Ramos (cell line): ENCODE data around the gene NFAT5.
"Not testable (repeated sequence)": the region's sequence is repeated elsewhere in the genome, so short reads cannot be mapped to it uniquely, and the experiment has no call there.

Experiments
- in situ Hi-C: fragments of 300-500 bp; cut with MboI; formaldehyde crosslinking; loops from one replicate; pipeline ENCODE4 v1.14.3; 2022; ENCODE audit warnings: low sequenced_read_pairs; ENCODE audit not compliant: unreplicated experiment

Gene NFAT5, protein sequence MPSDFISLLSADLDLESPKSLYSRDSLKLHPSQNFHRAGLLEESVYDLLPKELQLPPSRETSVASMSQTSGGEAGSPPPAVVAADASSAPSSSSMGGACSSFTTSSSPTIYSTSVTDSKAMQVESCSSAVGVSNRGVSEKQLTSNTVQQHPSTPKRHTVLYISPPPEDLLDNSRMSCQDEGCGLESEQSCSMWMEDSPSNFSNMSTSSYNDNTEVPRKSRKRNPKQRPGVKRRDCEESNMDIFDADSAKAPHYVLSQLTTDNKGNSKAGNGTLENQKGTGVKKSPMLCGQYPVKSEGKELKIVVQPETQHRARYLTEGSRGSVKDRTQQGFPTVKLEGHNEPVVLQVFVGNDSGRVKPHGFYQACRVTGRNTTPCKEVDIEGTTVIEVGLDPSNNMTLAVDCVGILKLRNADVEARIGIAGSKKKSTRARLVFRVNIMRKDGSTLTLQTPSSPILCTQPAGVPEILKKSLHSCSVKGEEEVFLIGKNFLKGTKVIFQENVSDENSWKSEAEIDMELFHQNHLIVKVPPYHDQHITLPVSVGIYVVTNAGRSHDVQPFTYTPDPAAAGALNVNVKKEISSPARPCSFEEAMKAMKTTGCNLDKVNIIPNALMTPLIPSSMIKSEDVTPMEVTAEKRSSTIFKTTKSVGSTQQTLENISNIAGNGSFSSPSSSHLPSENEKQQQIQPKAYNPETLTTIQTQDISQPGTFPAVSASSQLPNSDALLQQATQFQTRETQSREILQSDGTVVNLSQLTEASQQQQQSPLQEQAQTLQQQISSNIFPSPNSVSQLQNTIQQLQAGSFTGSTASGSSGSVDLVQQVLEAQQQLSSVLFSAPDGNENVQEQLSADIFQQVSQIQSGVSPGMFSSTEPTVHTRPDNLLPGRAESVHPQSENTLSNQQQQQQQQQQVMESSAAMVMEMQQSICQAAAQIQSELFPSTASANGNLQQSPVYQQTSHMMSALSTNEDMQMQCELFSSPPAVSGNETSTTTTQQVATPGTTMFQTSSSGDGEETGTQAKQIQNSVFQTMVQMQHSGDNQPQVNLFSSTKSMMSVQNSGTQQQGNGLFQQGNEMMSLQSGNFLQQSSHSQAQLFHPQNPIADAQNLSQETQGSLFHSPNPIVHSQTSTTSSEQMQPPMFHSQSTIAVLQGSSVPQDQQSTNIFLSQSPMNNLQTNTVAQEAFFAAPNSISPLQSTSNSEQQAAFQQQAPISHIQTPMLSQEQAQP (N-terminal part only)

GRCh38 chr16:69565671-69566239 lies at the start of gene NFAT5:
Gene NFAT5 (plus strand): TSS chr16:69565966. CDS start chr16:69566302, 336 bp downstream.
- in situ Hi-C loops = no loop called here

- in situ Hi-C loops = not testable (repeated sequence)
Measured at GRCh38 chr16:69517914-69518313, 47.9 kb upstream of the NFAT5 start.

DNA sequence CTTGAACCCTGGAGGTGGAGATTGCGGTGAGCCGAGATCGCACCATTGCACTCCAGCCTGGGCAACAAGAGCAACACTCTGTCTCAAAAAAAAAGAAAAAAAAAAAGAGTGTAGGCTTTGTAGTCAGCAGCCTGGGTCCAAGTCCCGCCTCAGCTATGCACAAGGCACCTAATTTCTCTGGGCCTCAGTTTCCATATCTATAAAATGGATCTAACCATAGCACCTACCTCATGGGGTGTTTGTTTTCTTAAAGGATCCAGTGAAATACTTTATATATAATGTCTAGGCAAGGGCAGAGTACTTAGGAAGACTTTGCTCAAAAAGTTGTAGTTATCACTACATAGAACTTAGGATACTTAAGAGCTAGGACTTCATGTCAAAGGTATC lies 45.4 kb upstream of the NFAT5 start:
- in situ Hi-C loops = no loop called here

DNA sequence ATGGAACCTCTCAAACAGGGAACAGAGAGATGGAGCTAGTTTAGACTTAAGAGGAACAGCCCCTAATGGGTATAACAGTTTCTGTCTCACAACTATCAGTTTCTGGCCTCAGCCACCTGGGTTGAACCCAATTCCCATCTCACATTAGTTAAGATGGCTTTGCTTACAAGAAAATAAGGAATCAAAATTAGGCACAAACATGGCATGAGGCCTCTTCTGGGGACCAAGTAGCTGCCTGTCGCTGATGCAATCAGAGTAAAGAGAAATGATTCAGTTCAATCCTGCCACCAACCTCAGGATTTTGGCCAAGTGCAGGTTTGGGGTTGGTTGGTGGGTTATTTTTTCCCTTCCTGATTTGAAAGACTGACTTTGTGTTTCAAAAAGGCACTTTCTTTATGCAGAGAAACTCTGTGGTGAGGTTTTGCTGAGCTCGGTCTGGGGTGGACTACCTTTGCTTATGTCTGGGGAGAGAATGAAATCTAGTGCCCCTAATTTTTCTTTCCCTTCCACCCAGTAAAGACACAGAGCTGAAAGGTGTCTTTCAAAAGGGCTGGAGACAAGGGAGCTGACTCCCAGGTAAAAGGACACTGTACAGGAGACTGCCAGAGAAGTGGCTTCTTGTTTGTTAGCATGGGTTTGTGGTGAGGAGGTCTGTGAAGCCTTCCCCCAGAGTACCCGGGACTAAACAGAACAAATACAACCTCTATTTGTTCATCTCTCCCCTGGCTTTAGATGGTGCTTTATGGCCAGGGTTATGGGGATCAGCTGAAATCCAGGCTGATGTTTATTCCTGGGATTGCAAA lies 44.8 kb upstream of the NFAT5 start:
- in situ Hi-C loops = no loop called here

- in situ Hi-C loops = no loop called here
Measured at GRCh38 chr16:69522041-69522578, 43.7 kb upstream of the NFAT5 start.

DNA sequence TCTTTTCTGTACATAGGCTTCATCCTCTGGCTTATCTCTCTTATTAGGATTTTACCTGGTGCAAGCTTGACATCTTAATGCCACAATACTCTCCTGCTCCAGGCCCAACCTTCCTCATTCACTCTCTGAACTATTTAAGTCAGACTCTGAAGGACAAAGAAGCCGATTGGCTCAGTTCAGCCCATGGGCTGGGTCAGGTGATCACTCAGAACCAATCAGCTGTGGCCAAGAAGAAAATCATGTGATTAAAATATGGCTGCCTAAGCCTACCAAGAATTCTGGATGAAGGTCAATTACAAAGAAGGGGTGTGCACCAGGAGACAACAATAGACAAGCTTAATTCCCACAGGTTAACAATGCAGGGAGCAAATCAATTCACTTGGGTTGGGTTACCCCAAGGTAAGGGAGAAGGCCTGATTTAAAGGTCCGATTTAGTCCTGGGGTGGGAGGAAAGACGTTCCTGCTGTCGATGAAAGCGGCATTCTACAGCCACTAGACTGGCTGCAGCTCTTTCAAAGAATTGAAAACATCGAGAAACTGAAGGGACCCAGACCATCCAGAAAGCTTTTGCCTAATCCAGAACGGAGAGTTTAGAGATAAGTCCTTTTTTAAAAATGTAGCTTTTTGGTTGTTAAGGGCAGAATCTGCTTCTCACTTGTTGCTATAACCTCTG lies 42.9 kb upstream of the NFAT5 start:
- in situ Hi-C loops = no loop called here

- in situ Hi-C loops = no loop called here
Measured at GRCh38 chr16:69523566-69524305, 42.0 kb upstream of the NFAT5 start.

GRCh38 chr16:69526831-69527655 lies 38.7 kb upstream of the NFAT5 start:
- in situ Hi-C loops = no loop called here

DNA sequence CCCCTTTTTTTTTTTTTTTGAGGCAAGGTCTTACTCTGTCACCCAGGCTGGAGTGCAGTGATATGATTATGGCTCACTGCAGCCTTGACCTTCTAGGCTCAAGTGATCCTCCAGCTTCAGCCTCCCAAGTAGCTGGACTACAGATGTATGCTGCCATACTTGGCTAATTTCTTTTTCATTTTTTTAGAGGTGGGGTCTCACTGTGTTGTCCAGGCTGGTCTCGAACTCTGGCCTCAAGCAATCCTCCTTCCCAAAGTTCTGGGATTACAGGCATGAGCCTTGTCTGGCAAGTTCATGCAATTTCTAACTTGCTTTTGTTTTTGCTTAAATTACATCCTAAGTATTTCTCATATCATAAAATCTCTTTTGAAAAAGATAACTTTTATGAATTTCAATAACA lies 33.8 kb upstream of the NFAT5 start:
- in situ Hi-C loops = no loop called here

- in situ Hi-C loops = no loop called here
Measured at GRCh38 chr16:69532641-69533455, 32.9 kb upstream of the NFAT5 start.

- in situ Hi-C loops = no loop called here
Measured at GRCh38 chr16:69534720-69535119, 31.0 kb upstream of the NFAT5 start.

GRCh38 chr16:69535123-69536050 lies 30.4 kb upstream of the NFAT5 start:
- in situ Hi-C loops = no loop called here

GRCh38 chr16:69537706-69538080 lies 28.1 kb upstream of the NFAT5 start:
- in situ Hi-C loops = no loop called here

DNA sequence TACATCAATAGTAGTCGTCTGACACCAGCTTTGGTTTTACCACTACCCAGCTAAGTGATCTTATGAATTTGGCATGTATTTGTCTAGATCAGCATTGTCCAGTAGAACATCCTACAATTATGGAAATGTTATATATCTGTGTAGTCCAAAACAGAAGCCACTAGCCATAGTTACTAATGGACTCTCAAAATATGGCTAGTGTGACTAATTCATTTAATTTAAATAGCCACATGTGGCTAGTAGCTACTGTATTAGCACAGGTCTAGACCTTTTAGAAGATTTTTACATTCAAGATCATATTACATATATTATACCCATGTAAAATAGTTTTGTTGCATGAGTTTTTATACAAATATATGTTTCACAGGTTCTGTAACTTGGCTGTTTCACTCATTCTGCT lies 27.0 kb upstream of the NFAT5 start:
- in situ Hi-C loops = no loop called here

- in situ Hi-C loops = no loop called here
Measured at GRCh38 chr16:69542974-69543373, 22.8 kb upstream of the NFAT5 start.
